GM18861 (cell line): ENCODE results near the gene TLX1.

Experiments
- ATAC-seq: cut with Tn5 transposase; IDR thresholded peaks from one replicate; pipeline ENCODE4 v1.9.1; 2021; ENCODE audit not compliant: unreplicated experiment

The TLX1 gene

GRCh38 chr10:101133489-101134298 is 2.6 kb downstream of the TLX1 start:
- no peak for ATAC-seq

DNA sequence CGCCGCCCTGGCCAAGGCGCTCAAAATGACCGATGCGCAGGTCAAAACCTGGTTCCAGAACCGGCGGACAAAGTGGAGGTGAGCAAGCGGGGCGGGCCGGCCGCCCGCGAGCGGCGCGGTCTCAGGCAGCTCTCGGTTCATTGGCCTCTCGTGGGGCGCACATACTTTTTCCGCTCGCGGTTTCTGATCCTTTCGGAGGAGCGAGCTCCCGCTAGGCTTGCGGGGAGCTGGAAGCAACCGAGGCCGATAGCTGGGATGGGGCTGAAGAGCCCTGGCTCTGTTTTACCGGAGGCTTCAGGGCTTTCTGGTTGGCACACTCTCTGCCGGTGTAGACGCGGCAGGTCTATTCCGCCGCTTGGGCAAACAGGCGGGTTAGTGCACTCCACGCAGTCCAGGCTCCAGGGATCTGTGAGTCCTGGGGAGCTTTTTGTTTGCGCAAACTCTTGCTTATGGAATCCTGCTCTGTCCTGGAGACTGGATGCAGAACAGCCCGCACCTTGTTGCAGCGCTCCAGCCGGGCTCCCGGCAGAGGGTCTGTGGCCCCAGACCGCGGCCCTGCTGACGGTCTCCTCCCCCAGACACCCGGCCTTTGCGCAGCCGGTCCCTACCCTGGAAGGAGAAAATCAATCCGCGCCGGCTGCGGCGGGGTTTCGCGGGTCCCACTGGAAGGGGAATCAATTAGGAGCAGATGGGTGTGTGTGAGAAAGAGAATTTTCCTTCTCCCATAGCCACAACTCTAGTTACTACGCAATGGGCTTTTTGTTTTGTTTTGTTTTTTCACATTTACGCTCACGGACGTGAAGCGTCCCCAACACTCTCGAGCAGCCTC is 3.4 kb downstream of the TLX1 start:
- ATAC-seq, result no peak

- no peak for ATAC-seq
Measured at GRCh38 chr10:101135141-101136006, 4.3 kb downstream of the TLX1 start.

GRCh38 chr10:101136007-101136707 is 5.1 kb downstream of the TLX1 start:
- no peak for ATAC-seq

- no peak for ATAC-seq
Measured at GRCh38 chr10:101136708-101137121, 5.6 kb downstream of the TLX1 start.

GRCh38 chr10:101137271-101137670 is 6.2 kb downstream of the TLX1 start:
- no peak for ATAC-seq

- no peak for ATAC-seq
Measured at GRCh38 chr10:101138788-101139420, 7.8 kb downstream of the TLX1 start.

DNA sequence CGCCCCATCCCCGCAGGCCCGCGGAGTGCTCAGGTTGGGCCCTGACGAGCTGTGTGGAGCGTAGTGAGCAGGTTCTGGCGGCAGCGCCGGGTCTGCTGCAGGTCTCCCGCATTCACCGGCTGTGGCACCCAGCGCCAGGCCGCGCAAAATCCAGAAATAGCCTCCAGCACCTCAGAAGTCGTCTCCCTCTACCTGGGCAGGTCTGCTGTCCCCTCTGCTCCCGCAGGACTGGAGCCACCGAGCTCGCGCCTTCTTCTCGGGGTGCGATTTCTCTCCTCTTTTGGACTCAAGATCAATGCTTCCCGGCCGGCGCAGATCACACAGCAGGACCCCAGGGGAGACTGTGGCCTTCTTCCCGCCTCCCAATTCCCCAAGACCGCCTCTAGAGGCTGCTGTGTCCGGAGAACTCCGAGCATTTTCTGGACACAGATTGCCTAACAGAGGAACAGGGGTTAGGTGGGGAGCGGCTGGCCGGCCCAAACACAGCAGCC is 8.4 kb downstream of the TLX1 start:
- no peak for ATAC-seq

- no peak for ATAC-seq
Measured at GRCh38 chr10:101140084-101140949, 9.2 kb downstream of the TLX1 start.

DNA sequence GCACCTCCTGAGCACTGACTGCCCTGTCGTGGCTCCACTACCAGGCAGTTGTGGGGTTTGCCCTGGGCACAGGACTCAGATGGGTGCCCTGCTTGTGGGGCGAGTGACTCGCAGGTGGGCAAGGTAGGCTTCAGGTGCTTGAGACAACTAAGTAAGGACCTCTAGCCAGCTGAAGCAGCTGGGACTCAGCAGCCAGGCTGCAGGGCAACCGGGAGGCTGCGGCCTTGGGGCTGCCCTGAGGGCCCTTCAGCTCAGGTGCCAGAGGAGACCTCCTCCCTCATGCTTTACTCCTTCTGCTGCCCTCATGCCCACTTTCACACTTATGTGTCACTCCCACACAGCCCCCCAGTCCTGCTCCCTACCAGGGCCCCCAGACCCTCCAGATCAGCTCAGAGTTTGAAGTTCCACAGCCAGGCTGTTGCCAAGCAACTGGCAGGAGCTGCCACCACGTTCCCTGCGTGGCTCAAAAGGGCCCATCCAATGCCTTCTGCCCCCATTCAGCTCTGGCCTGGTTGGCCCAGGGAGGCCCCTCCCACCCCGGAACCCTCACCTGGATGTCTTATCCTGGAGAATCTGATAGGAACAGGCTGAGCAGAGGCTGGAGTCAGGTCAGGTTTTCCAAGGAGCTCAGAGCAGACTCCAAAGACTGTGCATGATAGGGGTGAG is 10.0 kb downstream of the TLX1 start:
- ATAC-seq, result no peak

DNA sequence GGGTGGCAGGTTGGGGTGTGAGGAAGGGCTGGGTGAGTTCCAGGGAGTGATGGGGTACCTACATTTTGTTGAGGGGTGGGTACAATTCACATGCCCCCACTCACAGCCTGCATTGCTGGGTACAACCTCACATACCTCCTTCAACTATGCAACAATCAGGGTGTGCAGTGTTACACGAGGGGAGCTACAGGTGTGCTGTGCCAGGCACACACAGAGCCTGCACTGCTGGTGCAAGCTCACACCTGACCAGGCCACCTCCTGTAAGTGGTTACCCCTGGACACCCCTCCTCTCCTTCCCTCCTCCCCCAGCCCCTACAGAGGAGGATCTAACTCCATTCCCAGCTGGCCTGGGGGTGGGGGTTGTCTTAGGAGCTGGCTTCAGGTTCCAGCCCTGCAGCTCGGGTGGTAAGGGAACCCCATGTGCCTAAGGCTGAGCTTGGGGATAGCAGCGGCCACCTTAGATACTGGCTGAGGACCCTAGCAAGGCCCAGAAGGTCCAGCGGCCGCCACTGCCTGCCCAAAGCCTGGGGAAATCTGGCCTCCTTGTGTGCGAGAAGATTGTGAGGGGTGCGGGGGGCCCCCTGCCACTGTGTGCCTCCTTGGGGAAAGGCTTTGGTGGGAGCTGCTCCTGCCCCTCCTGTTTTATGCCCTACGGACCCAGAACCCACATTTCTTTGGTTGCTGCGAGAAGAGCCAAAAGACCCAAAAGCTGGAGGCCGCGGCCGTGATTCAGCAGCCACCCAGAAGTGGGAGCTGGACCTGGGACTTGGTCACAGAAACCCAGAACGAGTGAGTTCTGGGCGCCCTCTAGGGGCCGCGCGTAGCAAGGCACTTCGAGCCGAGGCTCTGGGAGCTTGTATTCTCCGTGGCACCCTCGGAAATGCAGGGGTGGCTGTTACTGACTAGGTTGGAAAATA is 10.8 kb downstream of the TLX1 start:
- no peak for ATAC-seq

- no peak for ATAC-seq
Measured at GRCh38 chr10:101142533-101143344, 11.6 kb downstream of the TLX1 start.

- no peak for ATAC-seq
Measured at GRCh38 chr10:101143345-101143630, 12.2 kb downstream of the TLX1 start.

GRCh38 chr10:101144053-101144452 is 13.0 kb downstream of the TLX1 start:
- no peak for ATAC-seq

DNA sequence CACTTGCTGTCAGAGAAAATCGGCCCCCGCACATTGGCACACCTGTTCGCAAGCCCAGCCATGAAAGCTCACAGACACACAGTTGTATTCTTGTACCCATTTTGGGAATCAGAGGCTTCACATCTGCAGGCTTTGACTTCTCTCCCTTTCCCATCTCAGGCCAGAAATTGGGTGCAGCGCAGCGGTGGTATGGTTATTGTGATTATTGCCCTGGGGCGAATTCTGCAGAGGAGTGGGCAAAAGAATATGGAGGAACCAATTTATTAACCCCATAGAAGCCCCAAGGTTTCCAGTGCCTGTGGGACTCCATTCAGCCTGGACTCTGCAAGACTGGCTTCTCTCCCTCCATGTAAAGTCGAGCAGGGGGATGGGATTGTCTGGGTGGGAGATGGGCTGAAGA is 14.0 kb downstream of the TLX1 start:
- no peak for ATAC-seq

- no peak for ATAC-seq
Measured at GRCh38 chr10:101145750-101146391, 14.8 kb downstream of the TLX1 start.
